Natural killer cell (primary cell): ENCODE results near the gene ZNF3. TPM values are rescaled to one million over a fixed set of nuclear protein-coding genes. Genes with fewer than 3 reads are reported as not detected.

Source experiments
- ATAC-seq, 3 donors: fragments of 150-1000 bp in 2 of 3; fragments of 200-7000 bp in 1 of 3; cut with Tn5 transposase; 1 replicate in 1 of 3; 2 replicates in 2 of 3; pipeline ENCODE4 v1.10.0; 2021; ENCODE audit warnings: mild to moderate bottlenecking in 2 of 3, moderate library complexity in 2 of 3
- DNase-seq, 2 donors: peaks; one replicate each; pipeline versions ENCODE4 v3.0.0 to v3.0.0-alpha.2; 2013 to 2021; ENCODE audit warnings: mixed read lengths in 1 of 2
- H3K27ac ChIP-seq: one replicate; pipeline ENCODE4 v1.5.1; 2013; ENCODE audit warnings: mild to moderate bottlenecking, low read length
- H3K27me3 ChIP-seq: one replicate; pipeline ENCODE4 v1.6.1; 2013; ENCODE audit warnings: low read length; ENCODE audit not compliant: control insufficient read depth, insufficient read depth
- H3K36me3 ChIP-seq: one replicate; pipeline ENCODE4 v1.6.1; 2013; ENCODE audit warnings: low read length; ENCODE audit not compliant: control insufficient read depth, insufficient read depth
- H3K4me1 ChIP-seq: one replicate; pipeline ENCODE4 v1.6.1; 2013; ENCODE audit warnings: low read length; ENCODE audit not compliant: control insufficient read depth, insufficient read depth
- H3K4me3 ChIP-seq: one replicate; pipeline ENCODE4 v1.5.1; 2013; ENCODE audit warnings: low read length
- H3K9me3 ChIP-seq: one replicate; pipeline ENCODE4 v1.6.1; 2013; ENCODE audit warnings: low read length; ENCODE audit not compliant: control insufficient read depth, insufficient read depth
- H3K27ac Mint-ChIP-seq, 2 donors: one replicate each; pipeline ENCODE4 v1.8.0; 2022; ENCODE audit warnings: mild to moderate bottlenecking in 2 of 2, mixed read lengths in 2 of 2, moderate library complexity in 1 of 2
- H3K27me3 Mint-ChIP-seq, 2 donors: one replicate each; pipeline ENCODE4 v1.8.0; 2022; ENCODE audit warnings: low read depth in 2 of 2, mixed read lengths in 2 of 2
- H3K36me3 Mint-ChIP-seq: one replicate; pipeline ENCODE4 v1.8.0; 2022; ENCODE audit warnings: mixed read lengths
- H3K4me1 Mint-ChIP-seq, 2 donors: one replicate each; pipeline ENCODE4 v1.8.0; 2022; ENCODE audit warnings: mixed read lengths in 2 of 2
- H3K4me3 Mint-ChIP-seq: one replicate; pipeline ENCODE4 v1.8.0; 2022; ENCODE audit warnings: mild to moderate bottlenecking, moderate library complexity, mixed read lengths
- H3K9me3 Mint-ChIP-seq, 2 donors: one replicate each; pipeline ENCODE4 v1.8.0; 2022; ENCODE audit warnings: mixed read lengths in 2 of 2
- WGBS: methylation state at CpG from one replicate; pipeline ENCODE4 v1.1.7; 2013; ENCODE audit warnings: missing lambda C conversion rate; ENCODE audit not compliant: insufficient coverage; 5-methylcytosine and 5-hydroxymethylcytosine counted together
- intact Hi-C: fragments of 100-400 bp; cut with micrococcal nuclease; formaldehyde crosslinking; loops from one replicate; pipeline ENCODE4 v1.14.2; 2022
- total RNA-seq, 4 donors: library from RNA; stranded (reverse); fragments of 120-200 nt in 1 of 4; gene quantifications; one replicate each; pipeline versions ENCODE4 v1.2.3 to v1.2.4, GENCODE V29; 2013 to 2022
- TF ChIP-seq, protein P1 (sequence below): fragments of 200-600 bp; IDR thresholded peaks from one replicate; pipeline ENCODE4 v1.8.0; 2022; ENCODE audit warnings: antibody characterized with exemption

The ZNF3 gene
- total RNA-seq, 3 donors from 2014 or later (not counting 1 experiment from before 2014, with no cell fraction given) = 37.8 to 51.6 (median 49.0) TPM

DNA sequence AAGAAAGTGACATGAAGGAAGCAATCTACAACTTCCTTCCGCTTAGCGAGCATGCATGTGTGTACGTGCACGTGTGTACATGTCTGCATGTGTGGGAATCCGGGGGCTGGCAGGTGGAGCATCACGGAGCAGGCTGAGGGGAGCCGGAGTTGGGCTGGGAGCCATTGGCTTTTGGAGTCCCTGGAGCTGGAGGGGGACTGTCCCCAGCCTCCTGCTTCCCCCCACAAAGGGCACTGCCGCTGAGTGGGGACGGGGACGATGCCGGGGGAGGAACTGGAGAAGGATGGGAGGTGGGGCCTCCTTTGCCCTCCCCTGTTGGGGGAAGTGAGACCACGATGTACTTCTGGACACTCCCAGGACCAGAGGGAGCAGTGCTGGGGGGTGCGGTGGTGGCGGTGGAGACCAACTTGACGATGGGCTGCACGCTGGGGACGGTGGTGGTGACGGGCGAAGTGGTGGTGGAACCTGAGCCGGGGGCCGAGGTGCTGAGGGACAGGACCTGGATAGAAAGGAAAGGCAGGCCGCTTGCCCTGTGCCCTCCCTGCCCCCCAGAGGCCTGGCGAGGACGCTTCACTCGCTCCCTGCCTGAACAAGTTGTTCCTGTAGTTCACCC lies 25.7 kb upstream of the ZNF3 start:
- H3K9me3 ChIP-seq = no peaks in the 10 kb centered on the region
- H3K36me3 ChIP-seq = peaks cover 39% of the 10 kb centered on the region
- H3K27ac ChIP-seq = no peak overlapping the region
- H3K4me3 ChIP-seq = no peak overlapping the region
- Mint-ChIP-seq H3K9me3 (no peaks in the 10 kb centered on the region), H3K4me3 (no peak overlapping the region), H3K36me3 (no peaks in the 10 kb centered on the region), H3K4me1 (peaks cover 0 to 10% of the 10 kb centered on the region in 2 donors), H3K27me3 (no peaks in the 10 kb centered on the region), H3K27ac (no peak overlapping the region)
- ATAC-seq = no peak
- no peaks in the 10 kb centered on the region for H3K27me3 ChIP-seq
- TF ChIP-seq, protein P1, sequence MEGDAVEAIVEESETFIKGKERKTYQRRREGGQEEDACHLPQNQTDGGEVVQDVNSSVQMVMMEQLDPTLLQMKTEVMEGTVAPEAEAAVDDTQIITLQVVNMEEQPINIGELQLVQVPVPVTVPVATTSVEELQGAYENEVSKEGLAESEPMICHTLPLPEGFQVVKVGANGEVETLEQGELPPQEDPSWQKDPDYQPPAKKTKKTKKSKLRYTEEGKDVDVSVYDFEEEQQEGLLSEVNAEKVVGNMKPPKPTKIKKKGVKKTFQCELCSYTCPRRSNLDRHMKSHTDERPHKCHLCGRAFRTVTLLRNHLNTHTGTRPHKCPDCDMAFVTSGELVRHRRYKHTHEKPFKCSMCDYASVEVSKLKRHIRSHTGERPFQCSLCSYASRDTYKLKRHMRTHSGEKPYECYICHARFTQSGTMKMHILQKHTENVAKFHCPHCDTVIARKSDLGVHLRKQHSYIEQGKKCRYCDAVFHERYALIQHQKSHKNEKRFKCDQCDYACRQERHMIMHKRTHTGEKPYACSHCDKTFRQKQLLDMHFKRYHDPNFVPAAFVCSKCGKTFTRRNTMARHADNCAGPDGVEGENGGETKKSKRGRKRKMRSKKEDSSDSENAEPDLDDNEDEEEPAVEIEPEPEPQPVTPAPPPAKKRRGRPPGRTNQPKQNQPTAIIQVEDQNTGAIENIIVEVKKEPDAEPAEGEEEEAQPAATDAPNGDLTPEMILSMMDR = no peak
- DNase-seq = no peak
- intact Hi-C loops = loop anchor here (10.0 kb wide), 1 partner anchor 568 kb away; the partner anchor contains the start of gene GNB2
- peaks cover 5% of the 10 kb centered on the region for H3K4me1 ChIP-seq
- WGBS = 95% methylated on average over 25 of the region's 25 CpGs

DNA sequence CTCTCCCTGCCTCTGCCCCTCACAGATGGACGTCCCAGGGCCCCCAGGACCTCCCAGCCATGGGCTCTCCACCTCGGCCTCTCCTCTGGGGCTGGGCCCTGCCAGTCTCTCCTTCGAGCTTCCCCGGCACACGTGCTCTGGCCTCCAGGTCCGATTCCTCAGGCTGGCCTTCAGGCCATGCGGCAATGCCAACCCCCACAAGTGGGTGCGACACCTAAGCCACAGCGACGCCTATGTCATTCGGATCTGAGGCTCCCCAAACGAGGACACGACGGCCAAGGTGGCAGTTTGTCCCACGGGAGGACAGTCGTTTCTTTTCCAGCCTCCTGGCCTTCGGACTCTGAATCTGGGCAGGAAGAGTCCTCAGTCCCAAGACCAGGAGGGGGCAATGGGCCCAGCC lies 25.1 kb upstream of the ZNF3 start:
- Mint-ChIP-seq H3K9me3 (no peaks in the 10 kb centered on the region), H3K27me3 (no peaks in the 10 kb centered on the region), H3K4me1 (peaks cover under 1 to 11% of the 10 kb centered on the region in 2 donors), H3K36me3 (no peaks in the 10 kb centered on the region), H3K27ac (no peak overlapping the region), H3K4me3 (no peak overlapping the region)
- Histone ChIP-seq H3K36me3 (peaks cover 33% of the 10 kb centered on the region), H3K4me3 (no peak overlapping the region), H3K27ac (no peak overlapping the region), H3K27me3 (no peaks in the 10 kb centered on the region), H3K4me1 (peaks cover 10% of the 10 kb centered on the region), H3K9me3 (no peaks in the 10 kb centered on the region)
- TF ChIP-seq, protein P1 = no peak
- intact Hi-C loops = loop anchor here (10.0 kb wide), 1 partner anchor 568 kb away; the partner anchor contains the start of gene GNB2
- no peak for ATAC-seq
- DNase-seq = no peak
- 87% methylated on average over 17 of the region's 17 CpGs for WGBS

DNA sequence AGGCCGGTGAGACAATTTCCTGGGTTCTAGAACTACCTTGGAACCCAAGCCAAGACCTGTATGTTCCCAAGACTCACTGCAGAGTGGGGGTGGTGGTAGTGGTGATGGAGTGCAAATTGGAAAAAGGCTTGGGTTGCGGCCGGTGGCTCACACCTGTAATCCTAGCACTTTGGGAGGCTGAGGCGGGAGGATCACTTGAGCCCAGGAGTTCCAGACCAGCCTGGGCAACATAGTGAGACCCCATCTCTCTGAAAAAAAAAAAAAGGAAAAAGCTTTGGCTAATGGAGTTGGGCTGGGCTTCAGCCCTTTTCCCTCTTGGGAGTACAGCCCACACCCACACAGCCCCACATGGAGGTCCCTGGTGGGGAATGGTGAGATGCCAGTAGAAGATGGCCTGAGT lies 24.0 kb upstream of the ZNF3 start:
- TF ChIP-seq, protein P1 = no peak
- intact Hi-C loops = loop anchor here (10.0 kb wide), 1 partner anchor 569 kb away; the partner anchor contains the start of gene GNB2
- Histone ChIP-seq H3K4me1 (peaks cover 15% of the 10 kb centered on the region), H3K36me3 (peaks cover 25% of the 10 kb centered on the region), H3K9me3 (no peaks in the 10 kb centered on the region), H3K27me3 (no peaks in the 10 kb centered on the region), H3K4me3 (no peak overlapping the region), H3K27ac (no peak overlapping the region)
- no peak overlapping the region for H3K4me3 Mint-ChIP-seq
- 99% methylated on average over 4 of the region's 4 CpGs for WGBS
- no peaks in the 10 kb centered on the region for H3K36me3 Mint-ChIP-seq
- DNase-seq (no peak), ATAC-seq (no peak)
- peaks cover 7 to 19% of the 10 kb centered on the region in 2 donors for H3K4me1 Mint-ChIP-seq
- H3K27ac Mint-ChIP-seq = no peak overlapping the region
- H3K27me3 Mint-ChIP-seq = no peaks in the 10 kb centered on the region
- no peaks in the 10 kb centered on the region for H3K9me3 Mint-ChIP-seq
